SK-N-SH (cell line): ENCODE measurements around the gene PPP1R3G. TPM values are rescaled to one million over a fixed set of nuclear protein-coding genes. Genes with fewer than 3 reads are reported as not detected.

Source experiments
- CTCF ChIA-PET: fragments of 300-600, 350-600 bp; formaldehyde crosslinking; extraction: SDS; loops from one replicate; lab custom pipeline; 2021; lab: Yijun Ruan, JAX
- POLR2A ChIA-PET: fragments of 350-600 bp; sonication (Branson Sonifier 250); formaldehyde crosslinking; extraction: SDS; loops from one replicate; lab custom pipeline; 2020; ENCODE audit warnings: antibody characterized with exemption, inconsistent platforms; lab: Yijun Ruan, JAX
- DNase-seq: peaks from one replicate; pipeline ENCODE4 v3.0.0; 2012
- H2AFZ ChIP-seq: fragments of 200-600 bp; sonication (generic); 2 replicates; pipeline ENCODE4 v1.8.1; 2016; ENCODE audit warnings: antibody characterized with exemption, mild to moderate bottlenecking, low read depth
- H3F3A ChIP-seq: fragments of 200-600 bp; sonication (generic); replicated peaks from 2 replicates; pipeline ENCODE3; 2016; ENCODE audit warnings: antibody characterized with exemption, mild to moderate bottlenecking; ENCODE audit not compliant: insufficient read depth
- H3K27ac ChIP-seq, 2 experiments: fragments of 200-500 bp in 1 of 2; fragments of 200-600 bp in 1 of 2; sonication (Bioruptor generic) in 1 of 2; sonication (generic), shearing (Covaris generic) in 1 of 2; 2 replicates each; pipeline versions ENCODE4 v1.5.1 to v1.6.1; 2014 to 2016; ENCODE audit warnings: low read depth in 2 of 2, inconsistent platforms in 1 of 2, low read length in 1 of 2, mild to moderate bottlenecking in 1 of 2, mixed read lengths in 1 of 2
- H3K27me3 ChIP-seq: fragments of 200-600 bp; sonication (generic), shearing (Covaris generic); 2 replicates; pipeline ENCODE4 v1.6.1; 2016; ENCODE audit warnings: mixed run types; ENCODE audit not compliant: insufficient read depth
- H3K36me3 ChIP-seq, 2 experiments: fragments of 200-500 bp in 1 of 2; fragments of 200-600 bp in 1 of 2; sonication (Bioruptor generic) in 1 of 2; sonication (generic) in 1 of 2; replicated peaks in 1 of 2; 2 replicates each; pipeline versions ENCODE3 to v1.5.1; 2014 to 2016; ENCODE audit warnings: low read length in 1 of 2, mild to moderate bottlenecking in 1 of 2; ENCODE audit not compliant: insufficient read depth in 2 of 2, control insufficient read depth in 1 of 2
- H3K4me1 ChIP-seq, 2 experiments: fragments of 200-500 bp in 1 of 2; fragments of 200-600 bp in 1 of 2; sonication (Bioruptor generic) in 1 of 2; sonication (generic), shearing (Covaris generic) in 1 of 2; 2 replicates each; pipeline versions ENCODE4 v1.5.1 to v1.6.1; 2014 to 2016; ENCODE audit warnings: low read depth in 1 of 2, low read length in 1 of 2, mixed run types in 1 of 2; ENCODE audit not compliant: insufficient read depth in 2 of 2, control insufficient read depth in 1 of 2
- H3K4me2 ChIP-seq: fragments of 200-600 bp; sonication (generic), shearing (Covaris generic); 2 replicates; pipeline ENCODE4 v1.6.1; 2017; ENCODE audit warnings: mixed run types
- H3K4me3 ChIP-seq, 2 experiments: fragments of 200-500 bp in 1 of 2; fragments of 200-600 bp in 1 of 2; sonication (Bioruptor generic) in 1 of 2; sonication (generic), shearing (Covaris generic) in 1 of 2; 2 replicates each; pipeline versions ENCODE4 v1.5.1 to v1.8.1; 2014 to 2016; ENCODE audit warnings: low read depth in 2 of 2, inconsistent platforms in 1 of 2, low read length in 1 of 2, mild to moderate bottlenecking in 1 of 2, mixed read lengths in 1 of 2, moderate library complexity in 1 of 2
- H3K79me2 ChIP-seq: fragments of 200-600 bp; sonication (generic); 2 replicates; pipeline ENCODE4 v1.8.1; 2017; ENCODE audit warnings: mild to moderate bottlenecking; ENCODE audit not compliant: insufficient read depth
- H3K9ac ChIP-seq: fragments of 200-600 bp; sonication (generic); 2 replicates; pipeline ENCODE4 v1.6.1; 2017; ENCODE audit warnings: mixed run types
- H3K9me2 ChIP-seq: fragments of 200-600 bp; sonication (generic); 2 replicates; pipeline ENCODE4 v1.6.1; 2017; ENCODE audit warnings: mixed run types
- H3K9me3 ChIP-seq: fragments of 200-600 bp; sonication (generic); 2 replicates; pipeline ENCODE4 v1.6.1; 2017; ENCODE audit warnings: mixed run types, mild to moderate bottlenecking, moderate library complexity
- H4K20me1 ChIP-seq: fragments of 200-600 bp; sonication (generic); 2 replicates; pipeline ENCODE4 v1.6.1; 2017; ENCODE audit warnings: mild to moderate bottlenecking, mixed run types; ENCODE audit not compliant: insufficient read depth
- ELF1 ChIP-seq: IDR thresholded peaks from 2 replicates; pipeline ENCODE4 v1.4.0; 2012
- EP300 ChIP-seq, 2 experiments: IDR thresholded peaks; 2 replicates each; pipeline versions ENCODE4 v1.4.0 to v1.6.1; 2012; ENCODE audit warnings: borderline replicate concordance in 1 of 2, low read depth in 1 of 2, low read length in 1 of 2
- EZH2phosphoT487 ChIP-seq: fragments of 200-600 bp; sonication (generic); IDR thresholded peaks from 2 replicates; pipeline ENCODE4 v1.6.1; 2017; ENCODE audit warnings: low read depth, mixed run types, mild to moderate bottlenecking, antibody characterized with exemption, moderate library complexity, borderline replicate concordance
- FOSL2 ChIP-seq: IDR thresholded peaks from 2 replicates; pipeline ENCODE4 v1.4.0; 2012; ENCODE audit warnings: low read depth, mild to moderate bottlenecking, moderate library complexity, borderline replicate concordance
- FOXM1 ChIP-seq: IDR thresholded peaks from 2 replicates; pipeline ENCODE4 v1.4.0; 2012; ENCODE audit warnings: low read depth, mild to moderate bottlenecking
- GABPA ChIP-seq: IDR thresholded peaks from 2 replicates; pipeline ENCODE4 v1.4.0; 2012; ENCODE audit warnings: low read depth, mild to moderate bottlenecking
- JUND ChIP-seq: IDR thresholded peaks from 2 replicates; pipeline ENCODE4 v1.4.0; 2012
- MAX ChIP-seq: IDR thresholded peaks from 2 replicates; pipeline ENCODE4 v1.4.0; 2012; ENCODE audit warnings: low read depth
- MEF2A ChIP-seq: IDR thresholded peaks from 2 replicates; pipeline ENCODE4 v1.4.0; 2012; ENCODE audit warnings: low read depth, borderline replicate concordance
- MXI1 ChIP-seq: IDR thresholded peaks from 2 replicates; pipeline ENCODE4 v1.6.1; 2012; ENCODE audit warnings: mild to moderate bottlenecking, low read depth, low read length, improper control_type of control experiment
- NFIC ChIP-seq: IDR thresholded peaks from 2 replicates; pipeline ENCODE4 v1.4.0; 2012; ENCODE audit warnings: borderline replicate concordance
- NRF1 ChIP-seq: IDR thresholded peaks from 2 replicates; pipeline ENCODE4 v1.6.1; 2012; ENCODE audit warnings: low read depth, mild to moderate bottlenecking, low read length
- PBX3 ChIP-seq: IDR thresholded peaks from 2 replicates; pipeline ENCODE4; 2012
- POLR2AphosphoS5 ChIP-seq: IDR thresholded peaks from 2 replicates; pipeline ENCODE4 v1.6.1; 2012; ENCODE audit warnings: low read depth, low read length
- RCOR1 ChIP-seq: fragments of 150-350 bp; IDR thresholded peaks from 2 replicates; pipeline ENCODE4 v1.6.1; 2017; ENCODE audit warnings: antibody characterized with exemption, low read length
- RFX5 ChIP-seq: IDR thresholded peaks from 2 replicates; pipeline ENCODE4 v1.6.1; 2012; ENCODE audit warnings: mild to moderate bottlenecking, improper control_type of control experiment, low read length
- SMC3 ChIP-seq: IDR thresholded peaks from 2 replicates; pipeline ENCODE4 v1.6.1; 2012; ENCODE audit warnings: low read depth, low read length, improper control_type of control experiment
- TCF12 ChIP-seq: IDR thresholded peaks from 2 replicates; pipeline ENCODE4 v1.4.0; 2012
- TEAD4 ChIP-seq: IDR thresholded peaks from 2 replicates; pipeline ENCODE4 v1.4.0; 2012; ENCODE audit warnings: mild to moderate bottlenecking, borderline replicate concordance; ENCODE audit not compliant: insufficient read depth
- WGBS: methylation state at CpG from one replicate; pipeline ENCODE4 v1.1.6; 2017; ENCODE audit warnings: low lambda C conversion rate; 5-methylcytosine and 5-hydroxymethylcytosine counted together
- polyA plus RNA-seq, 3 experiments: library from polyadenylated mRNA; depleted of rRNA; stranded (reverse); fragments of >200 nt; gene quantifications; 2 replicates each; pipeline ENCODE4 v1.2.3, GENCODE V29; 2012
- TF ChIP-seq, protein P1 (sequence below): IDR thresholded peaks from 2 replicates; pipeline ENCODE4 v1.4.0; 2012; ENCODE audit warnings: low read depth, borderline replicate concordance
- TF ChIP-seq, protein P2 (sequence below): IDR thresholded peaks from 2 replicates; pipeline ENCODE4 v1.6.1; 2012; ENCODE audit warnings: mild to moderate bottlenecking, low read depth, low read length, moderate library complexity

PPP1R3G gene
- polyA plus RNA-seq, 1 of the 3 experiments (the other 2 are of a cell fraction): 0.10 TPM

GRCh38 chr6:5124526-5124925 is 39.4 kb downstream of the PPP1R3G start:
- CTCF ChIA-PET: no interaction called here
- DNase-seq: no peak
- no peak overlapping the region for H3K4me2 ChIP-seq
- no peak overlapping the region for H2AFZ ChIP-seq
- H3K79me2 ChIP-seq: no peaks in the 10 kb centered on the region
- H4K20me1 ChIP-seq: no peaks in the 10 kb centered on the region
- H3K27me3 ChIP-seq: no peaks in the 10 kb centered on the region
- no peaks in the 10 kb centered on the region for H3K9me3 ChIP-seq
- H3K36me3 ChIP-seq: no peaks in the 10 kb centered on the region
- no peak overlapping the region for H3K4me3 ChIP-seq
- 90% methylated on average over 3 of the region's 8 CpGs for WGBS
- H3K4me1 ChIP-seq: peaks cover 0 to 5% of the 10 kb centered on the region in 2 experiments; a peak in 1 of 4 replicates
- H3K27ac ChIP-seq: no peak overlapping the region
- H3K9ac ChIP-seq: no peak overlapping the region
- no peak for TF ChIP-seq FOXM1
- TF ChIP-seq MXI1: no peak
- no peak for TF ChIP-seq RCOR1
- POLR2A ChIA-PET: no interaction called here
- H3F3A ChIP-seq: no peaks in the 10 kb centered on the region
- H3K9me2 ChIP-seq: no peaks in the 10 kb centered on the region

- Histone ChIP-seq H3K4me2 (0 out of 2 replicates have a peak overlapping the region, but pooled peaks have one; percentile 9), H3K9me3 (no peaks in the 10 kb centered on the region), H3K36me3 (no peaks in the 10 kb centered on the region), H3F3A (no peaks in the 10 kb centered on the region), H3K27me3 (no peaks in the 10 kb centered on the region), H4K20me1 (no peaks in the 10 kb centered on the region), H3K4me3 (no peak overlapping the region)
- CTCF ChIA-PET: no interaction called here
- POLR2A ChIA-PET: no interaction called here
- 84% methylated on average over 6 of the region's 11 CpGs for WGBS
- no peak for TF ChIP-seq POLR2AphosphoS5
- TF ChIP-seq NFIC: peak; percentile 87
- no peak for TF ChIP-seq MXI1
- TF ChIP-seq EP300 (IDR thresholded peaks at IDR 0.05; ENCODE audit: borderline replicate concordance in 1 of 2, low read depth in 1 of 2, low read length in 1 of 2): 0 out of 4 replicates have a peak, but pooled peaks of 1 of the 2 experiments have one; percentile 15
- no peak for TF ChIP-seq PBX3
- no peak for TF ChIP-seq RFX5
- TF ChIP-seq MEF2A: no peak
- no peak for TF ChIP-seq RCOR1
- no peak for TF ChIP-seq EZH2phosphoT487
- no peak for TF ChIP-seq NRF1
- TF ChIP-seq ELF1: no peak
- TF ChIP-seq, protein P1, sequence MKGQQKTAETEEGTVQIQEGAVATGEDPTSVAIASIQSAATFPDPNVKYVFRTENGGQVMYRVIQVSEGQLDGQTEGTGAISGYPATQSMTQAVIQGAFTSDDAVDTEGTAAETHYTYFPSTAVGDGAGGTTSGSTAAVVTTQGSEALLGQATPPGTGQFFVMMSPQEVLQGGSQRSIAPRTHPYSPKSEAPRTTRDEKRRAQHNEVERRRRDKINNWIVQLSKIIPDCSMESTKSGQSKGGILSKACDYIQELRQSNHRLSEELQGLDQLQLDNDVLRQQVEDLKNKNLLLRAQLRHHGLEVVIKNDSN: no peak
- TF ChIP-seq GABPA: no peak
- no peak for TF ChIP-seq JUND
- TF ChIP-seq, protein P2, sequence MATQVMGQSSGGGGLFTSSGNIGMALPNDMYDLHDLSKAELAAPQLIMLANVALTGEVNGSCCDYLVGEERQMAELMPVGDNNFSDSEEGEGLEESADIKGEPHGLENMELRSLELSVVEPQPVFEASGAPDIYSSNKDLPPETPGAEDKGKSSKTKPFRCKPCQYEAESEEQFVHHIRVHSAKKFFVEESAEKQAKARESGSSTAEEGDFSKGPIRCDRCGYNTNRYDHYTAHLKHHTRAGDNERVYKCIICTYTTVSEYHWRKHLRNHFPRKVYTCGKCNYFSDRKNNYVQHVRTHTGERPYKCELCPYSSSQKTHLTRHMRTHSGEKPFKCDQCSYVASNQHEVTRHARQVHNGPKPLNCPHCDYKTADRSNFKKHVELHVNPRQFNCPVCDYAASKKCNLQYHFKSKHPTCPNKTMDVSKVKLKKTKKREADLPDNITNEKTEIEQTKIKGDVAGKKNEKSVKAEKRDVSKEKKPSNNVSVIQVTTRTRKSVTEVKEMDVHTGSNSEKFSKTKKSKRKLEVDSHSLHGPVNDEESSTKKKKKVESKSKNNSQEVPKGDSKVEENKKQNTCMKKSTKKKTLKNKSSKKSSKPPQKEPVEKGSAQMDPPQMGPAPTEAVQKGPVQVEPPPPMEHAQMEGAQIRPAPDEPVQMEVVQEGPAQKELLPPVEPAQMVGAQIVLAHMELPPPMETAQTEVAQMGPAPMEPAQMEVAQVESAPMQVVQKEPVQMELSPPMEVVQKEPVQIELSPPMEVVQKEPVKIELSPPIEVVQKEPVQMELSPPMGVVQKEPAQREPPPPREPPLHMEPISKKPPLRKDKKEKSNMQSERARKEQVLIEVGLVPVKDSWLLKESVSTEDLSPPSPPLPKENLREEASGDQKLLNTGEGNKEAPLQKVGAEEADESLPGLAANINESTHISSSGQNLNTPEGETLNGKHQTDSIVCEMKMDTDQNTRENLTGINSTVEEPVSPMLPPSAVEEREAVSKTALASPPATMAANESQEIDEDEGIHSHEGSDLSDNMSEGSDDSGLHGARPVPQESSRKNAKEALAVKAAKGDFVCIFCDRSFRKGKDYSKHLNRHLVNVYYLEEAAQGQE: no peak
- peak; percentile 5; the same call in 1 of the 2 replicates for TF ChIP-seq FOSL2
- TF ChIP-seq TCF12: no peak
- TF ChIP-seq TEAD4: 0 out of 2 replicates have a peak, but pooled peaks have one; percentile 12
- TF ChIP-seq MAX: no peak
- TF ChIP-seq SMC3: no peak
- TF ChIP-seq, all 33 proteins: peak for 4
- Histone ChIP-seq H3K4me1 (peaks cover 0 to 9% of the 10 kb centered on the region in 2 experiments; a peak in 1 of 4 replicates), H2AFZ (no peak overlapping the region), H3K9me2 (no peaks in the 10 kb centered on the region), H3K9ac (no peak overlapping the region), H3K27ac (no peak overlapping the region), H3K79me2 (no peaks in the 10 kb centered on the region)
- no peak for DNase-seq
These were observed 40.2 kb downstream of the PPP1R3G start for GRCh38 chr6:5125152-5126006.
